KMS-11 (cell line): Measurements from ENCODE around the gene ZNF511.

Experiments
- H2AFZ ChIP-seq: fragments of 200-600 bp; sonication (generic); 2 replicates; pipeline ENCODE4 v1.6.1; 2016; ENCODE audit warnings: antibody characterized with exemption, mixed run types, low read depth
- H3K27ac ChIP-seq: fragments of 200-600 bp; sonication (generic); 2 replicates; pipeline ENCODE4 v1.6.1; 2016; ENCODE audit warnings: mild to moderate bottlenecking, mixed run types
- H3K27me3 ChIP-seq: fragments of 200-600 bp; sonication (generic); 2 replicates; pipeline ENCODE4 v1.6.1; 2017; ENCODE audit warnings: mild to moderate bottlenecking, low read depth, mixed run types, moderate library complexity; ENCODE audit not compliant: insufficient read depth
- H3K36me3 ChIP-seq: fragments of 200-600 bp; sonication (generic); 2 replicates; pipeline ENCODE4 v1.6.1; 2017; ENCODE audit warnings: mild to moderate bottlenecking, mixed run types; ENCODE audit not compliant: insufficient read depth
- H3K4me1 ChIP-seq: fragments of 200-600 bp; sonication (generic); 2 replicates; pipeline ENCODE4 v1.6.1; 2016; ENCODE audit warnings: mild to moderate bottlenecking, low read depth, mixed run types; ENCODE audit not compliant: poor library complexity, severe bottlenecking
- H3K4me2 ChIP-seq: fragments of 200-600 bp; sonication (generic); 2 replicates; pipeline ENCODE4 v1.7.0; 2016; ENCODE audit warnings: mild to moderate bottlenecking, mixed run types
- H3K4me3 ChIP-seq: fragments of 200-600 bp; sonication (generic); IDR thresholded peaks from 2 replicates; pipeline ENCODE4 v1.6.1; 2017; ENCODE audit warnings: low read depth, low read length, mixed read lengths; ENCODE audit not compliant: insufficient read depth
- H3K79me2 ChIP-seq: fragments of 200-600 bp; sonication (generic); 2 replicates; pipeline ENCODE4 v1.6.1; 2016; ENCODE audit warnings: low read depth, mixed run types; ENCODE audit not compliant: insufficient read depth
- H3K9ac ChIP-seq: fragments of 200-600 bp; sonication (generic); 2 replicates; pipeline ENCODE4 v1.6.1; 2016; ENCODE audit warnings: mild to moderate bottlenecking, mixed run types
- H4K20me1 ChIP-seq: fragments of 200-600 bp; sonication (generic); 2 replicates; pipeline ENCODE4 v1.6.1; 2016; ENCODE audit warnings: mild to moderate bottlenecking, mixed run types; ENCODE audit not compliant: insufficient read depth
- CTCF ChIP-seq: fragments of 200-600 bp; sonication (generic); conservative IDR thresholded peaks from 2 replicates; pipeline ENCODE4 v1.6.1; 2017; ENCODE audit warnings: low read depth, mild to moderate bottlenecking, antibody characterized with exemption, low read length, moderate library complexity, mixed read lengths

Gene ZNF511

DNA sequence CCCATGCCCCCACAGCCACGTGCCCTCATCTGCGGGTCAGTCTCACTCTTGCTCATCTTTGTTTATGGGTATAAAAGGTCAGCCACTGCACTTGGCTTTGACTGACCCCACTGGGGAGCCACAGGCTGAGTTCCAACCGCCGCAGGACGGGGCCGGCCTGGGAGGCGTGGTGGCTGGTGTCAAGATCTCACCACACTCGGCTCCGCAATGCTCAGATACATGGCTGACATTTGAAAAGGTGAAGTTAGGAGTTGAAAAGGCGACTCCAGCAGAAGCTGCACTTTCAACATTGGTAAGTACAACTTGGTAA lies 14.9 kb upstream of the ZNF511 start:
- H3K27me3 ChIP-seq, result no peaks in the 10 kb centered on the region
- no peaks in the 10 kb centered on the region for H4K20me1 ChIP-seq
- no peak overlapping the region for H2AFZ ChIP-seq
- H3K36me3 ChIP-seq, result no peaks in the 10 kb centered on the region; the same call in 1 of the 2 replicates
- TF ChIP-seq CTCF, result no peak
- H3K4me1 ChIP-seq, result no peaks in the 10 kb centered on the region
- H3K4me2 ChIP-seq, result no peak overlapping the region
- H3K79me2 ChIP-seq, result no peaks in the 10 kb centered on the region
- H3K27ac ChIP-seq, result no peak overlapping the region
- H3K4me3 ChIP-seq, result no peak overlapping the region
- no peak overlapping the region for H3K9ac ChIP-seq

- Histone ChIP-seq H3K4me3 (no peak overlapping the region), H3K27me3 (no peaks in the 10 kb centered on the region), H3K9ac (no peak overlapping the region), H2AFZ (no peak overlapping the region), H4K20me1 (no peaks in the 10 kb centered on the region), H3K27ac (no peak overlapping the region), H3K36me3 (no peaks in the 10 kb centered on the region; the same call in 1 of the 2 replicates), H3K79me2 (no peaks in the 10 kb centered on the region), H3K4me1 (no peaks in the 10 kb centered on the region), H3K4me2 (no peak overlapping the region)
- no peak for TF ChIP-seq CTCF
Observed at GRCh38 chr10:133294189-133294588, 14.5 kb upstream of the ZNF511 start.

DNA sequence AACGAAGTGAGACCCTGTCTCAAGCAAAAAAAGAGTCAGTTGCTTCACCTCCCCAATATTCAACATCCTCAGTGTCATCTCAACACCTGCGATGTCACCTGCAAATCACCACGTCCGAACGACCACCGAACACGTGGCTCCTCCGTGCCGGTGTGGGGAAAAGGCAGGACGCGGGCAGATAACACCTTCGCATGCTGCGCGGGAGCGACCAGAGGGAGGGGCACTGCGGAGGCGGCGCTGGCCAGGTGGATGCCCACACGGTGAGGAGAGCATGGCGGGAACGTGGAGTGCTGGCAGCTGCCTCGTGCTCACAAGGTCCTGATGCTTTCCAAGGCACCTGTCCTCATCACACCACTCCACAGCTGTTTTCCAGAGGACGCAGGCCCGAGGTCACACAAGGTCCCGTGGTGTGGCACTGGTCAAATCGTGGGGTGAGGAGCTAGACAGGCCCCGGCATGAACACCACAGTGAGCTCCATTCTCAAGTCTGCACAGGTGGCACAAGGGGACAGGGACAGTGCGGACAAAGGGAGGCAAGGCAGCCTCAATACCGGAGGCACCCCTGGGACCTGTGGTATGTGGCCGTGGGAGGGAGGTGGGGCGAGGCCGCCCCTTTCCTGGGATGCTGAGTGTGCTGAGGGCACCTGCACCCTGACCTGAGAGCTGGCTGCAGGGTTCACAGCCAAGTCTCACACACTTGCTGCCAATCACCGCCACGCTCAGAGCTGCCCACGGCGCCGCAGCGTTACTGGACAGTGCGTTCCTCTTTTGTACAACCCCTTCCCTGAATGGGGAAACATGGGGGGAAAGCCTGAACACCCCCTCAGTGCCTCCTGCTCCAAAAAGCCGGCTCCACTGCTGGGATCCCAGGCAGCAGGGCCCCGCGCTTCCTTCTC lies 13.0 kb upstream of the ZNF511 start:
- Histone ChIP-seq H3K27me3 (no peaks in the 10 kb centered on the region), H3K4me1 (no peaks in the 10 kb centered on the region), H2AFZ (no peak overlapping the region), H3K4me2 (no peak overlapping the region), H3K79me2 (no peaks in the 10 kb centered on the region), H3K4me3 (no peak overlapping the region), H3K36me3 (no peaks in the 10 kb centered on the region; the same call in 1 of the 2 replicates), H3K9ac (no peak overlapping the region), H4K20me1 (no peaks in the 10 kb centered on the region), H3K27ac (no peak overlapping the region)
- TF ChIP-seq CTCF, result no peak

DNA sequence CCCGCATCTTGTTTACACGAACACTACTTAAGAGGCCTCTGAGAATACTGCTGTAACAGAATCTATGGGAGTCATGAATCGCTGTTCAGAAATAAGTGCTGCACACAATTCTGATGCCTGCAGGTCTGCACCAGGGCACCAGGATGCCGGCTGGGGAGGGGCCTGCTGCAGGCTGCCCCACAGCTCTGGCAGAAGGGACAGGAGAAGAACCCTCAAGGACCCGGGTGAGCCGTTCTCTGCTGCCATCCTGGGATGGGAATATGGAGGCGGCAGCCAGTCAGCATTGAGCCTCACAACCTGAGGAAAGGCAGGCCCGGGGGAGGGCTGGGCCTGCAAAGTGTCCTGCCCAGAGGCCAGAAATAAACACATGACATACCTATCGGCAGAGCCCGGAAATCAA lies 11.2 kb upstream of the ZNF511 start:
- Histone ChIP-seq H4K20me1 (no peaks in the 10 kb centered on the region), H3K36me3 (no peaks in the 10 kb centered on the region; the same call in 1 of the 2 replicates)

More for the DNA sequence above, 11.2 kb upstream of the ZNF511 start:
- Histone ChIP-seq H3K9ac (no peak overlapping the region), H3K27ac (no peak overlapping the region), H3K79me2 (no peaks in the 10 kb centered on the region), H2AFZ (no peak overlapping the region), H3K4me3 (no peak overlapping the region), H3K4me2 (no peak overlapping the region), H3K4me1 (no peaks in the 10 kb centered on the region), H3K27me3 (no peaks in the 10 kb centered on the region)
- TF ChIP-seq CTCF, result no peak
